Astrocyte (in vitro differentiated cells and primary cell): ENCODE data around the gene HTN3. TPM values are rescaled to one million over a fixed set of nuclear protein-coding genes. Genes with fewer than 3 reads are reported as not detected.

Experiments used
- DNase-seq: peaks from one replicate; pipeline ENCODE4 v3.0.0-alpha.2; 2010; ENCODE audit warnings: low read depth
- FAIRE-seq: peaks from 2 replicates; lab custom pipeline; 2011; peaks lifted over from hg19 to GRCh38; lab: Jason Lieb, UNC
- H2AFZ ChIP-seq: 2 replicates; pipeline ENCODE4 v1.6.0; 2012; ENCODE audit warnings: low read depth, low read length, inconsistent platforms
- H3K27ac ChIP-seq: 2 replicates; pipeline ENCODE4 v1.5.1; 2011; ENCODE audit warnings: low read depth, low read length, inconsistent platforms
- H3K27me3 ChIP-seq: 2 replicates; pipeline ENCODE4 v1.6.0; 2011; ENCODE audit warnings: low read length, inconsistent platforms; ENCODE audit not compliant: insufficient read depth
- H3K36me3 ChIP-seq: 2 replicates; pipeline ENCODE4 v1.5.1; 2011; ENCODE audit warnings: low read length, inconsistent platforms; ENCODE audit not compliant: insufficient read depth
- H3K4me1 ChIP-seq: 2 replicates; pipeline ENCODE4 v1.5.1; 2011; ENCODE audit warnings: low read length, inconsistent platforms; ENCODE audit not compliant: insufficient read depth
- H3K4me2 ChIP-seq: 2 replicates; pipeline ENCODE4 v1.6.0; 2012; ENCODE audit warnings: low read length, inconsistent platforms
- H3K4me3 ChIP-seq: 2 replicates; pipeline ENCODE4 v1.5.1; 2011; ENCODE audit warnings: low read depth, mild to moderate bottlenecking, low read length, inconsistent platforms; ENCODE audit not compliant: insufficient read depth
- H3K79me2 ChIP-seq: 2 replicates; pipeline ENCODE4 v1.6.0; 2012; ENCODE audit warnings: mild to moderate bottlenecking, low read length, inconsistent platforms; ENCODE audit not compliant: insufficient read depth
- H3K9ac ChIP-seq: 2 replicates; pipeline ENCODE4 v1.6.0; 2012; ENCODE audit warnings: mild to moderate bottlenecking, low read length, inconsistent platforms
- H3K9me3 ChIP-seq: 2 replicates; pipeline ENCODE4 v1.5.1; 2012; ENCODE audit warnings: low read depth, mild to moderate bottlenecking, low read length, inconsistent platforms; ENCODE audit not compliant: insufficient read depth
- H4K20me1 ChIP-seq: 2 replicates; pipeline ENCODE4 v1.6.0; 2012; ENCODE audit warnings: low read length, inconsistent platforms; ENCODE audit not compliant: insufficient read depth
- H3K27ac Mint-ChIP-seq: one replicate; pipeline ENCODE4 v1.8.0; 2021; ENCODE audit warnings: mild to moderate bottlenecking, mixed read lengths; ENCODE audit not compliant: unreplicated experiment
- H3K27me3 Mint-ChIP-seq: one replicate; pipeline ENCODE4 v1.8.0; 2021; ENCODE audit warnings: low read depth, mixed read lengths; ENCODE audit not compliant: unreplicated experiment
- H3K36me3 Mint-ChIP-seq: one replicate; pipeline ENCODE4 v1.8.0; 2021; ENCODE audit warnings: low read depth, mixed read lengths; ENCODE audit not compliant: unreplicated experiment
- H3K4me1 Mint-ChIP-seq: one replicate; pipeline ENCODE4 v1.8.0; 2021; ENCODE audit warnings: low read depth, mixed read lengths; ENCODE audit not compliant: unreplicated experiment
- H3K4me3 Mint-ChIP-seq: one replicate; pipeline ENCODE4 v1.8.0; 2021; ENCODE audit warnings: mild to moderate bottlenecking, moderate library complexity, mixed read lengths; ENCODE audit not compliant: unreplicated experiment
- H3K9me3 Mint-ChIP-seq: one replicate; pipeline ENCODE4 v1.8.0; 2021; ENCODE audit warnings: mild to moderate bottlenecking, mixed read lengths; ENCODE audit not compliant: unreplicated experiment
- CTCF ChIP-seq: IDR thresholded peaks from 2 replicates; pipeline ENCODE4 v1.5.1; 2011; ENCODE audit warnings: low read depth, mild to moderate bottlenecking, inconsistent platforms, low read length, moderate library complexity; ENCODE audit not compliant: insufficient read depth
- EZH2 ChIP-seq: IDR thresholded peaks from 2 replicates; pipeline ENCODE4 v1.6.1; 2012; ENCODE audit warnings: mild to moderate bottlenecking, low read length, inconsistent platforms; ENCODE audit not compliant: insufficient read depth
- total RNA-seq: library from RNA; stranded (reverse); gene quantifications from 2 replicates; pipeline ENCODE4 v1.2.1, GENCODE V29; 2021

The HTN3 gene
- total RNA-seq, 1 donor from 2014 or later = not detected

- Mint-ChIP-seq H3K27me3 (no peaks in the 10 kb centered on the region), H3K4me1 (no peaks in the 10 kb centered on the region), H3K36me3 (no peaks in the 10 kb centered on the region), H3K4me3 (no peak overlapping the region), H3K27ac (no peak overlapping the region), H3K9me3 (peaks cover 3% of the 10 kb centered on the region)
- FAIRE-seq (no peak), DNase-seq (no peak)
- Histone ChIP-seq H3K27me3 (no peaks in the 10 kb centered on the region), H3K9me3 (no peaks in the 10 kb centered on the region), H3K36me3 (no peaks in the 10 kb centered on the region), H3K27ac (no peak overlapping the region), H2AFZ (no peak overlapping the region), H3K4me1 (no peaks in the 10 kb centered on the region), H3K4me3 (no peak overlapping the region), H3K79me2 (no peaks in the 10 kb centered on the region), H3K9ac (no peak overlapping the region), H3K4me2 (no peak overlapping the region), H4K20me1 (no peaks in the 10 kb centered on the region)
- TF ChIP-seq EZH2 = no peak
- no peak for TF ChIP-seq CTCF
These were observed 51.9 kb downstream of the HTN3 start for GRCh38 chr4:70080205-70080604.

Other genes with a start within 250 kb of the HTN3 start
- gene SULT1E1, start 168.3 kb upstream of the HTN3 start, total RNA-seq = 0.34 TPM in 1 of 2 replicates, not detected in the other
- gene CSN1S1, start 97.4 kb upstream of the HTN3 start, total RNA-seq = not detected in 2 replicates
- gene CSN2, start 62.7 kb upstream of the HTN3 start, total RNA-seq = not detected in 2 replicates
- not detected in 2 replicates for gene STATH, start 32.5 kb upstream of the HTN3 start, total RNA-seq
- not detected in 2 replicates for gene HTN1, start 22.0 kb downstream of the HTN3 start, total RNA-seq
- gene PRR27, start 125.8 kb downstream of the HTN3 start, total RNA-seq = not detected in 2 replicates
- not detected in 2 replicates for gene ODAM, start 167.3 kb downstream of the HTN3 start, total RNA-seq
- not detected in 2 replicates for gene FDCSP, start 197.7 kb downstream of the HTN3 start, total RNA-seq
- gene CSN3, start 214.1 kb downstream of the HTN3 start, total RNA-seq = not detected in 2 replicates